GM10847 (cell line): Measurements from ENCODE around the gene MAPK7.

ENCODE experiments used
- POLR2A ChIP-seq: IDR thresholded peaks from 2 replicates; pipeline ENCODE4 v1.6.1; 2011; ENCODE audit not compliant: insufficient read length; ENCODE audit errors: extremely low read depth

Gene MAPK7

DNA sequence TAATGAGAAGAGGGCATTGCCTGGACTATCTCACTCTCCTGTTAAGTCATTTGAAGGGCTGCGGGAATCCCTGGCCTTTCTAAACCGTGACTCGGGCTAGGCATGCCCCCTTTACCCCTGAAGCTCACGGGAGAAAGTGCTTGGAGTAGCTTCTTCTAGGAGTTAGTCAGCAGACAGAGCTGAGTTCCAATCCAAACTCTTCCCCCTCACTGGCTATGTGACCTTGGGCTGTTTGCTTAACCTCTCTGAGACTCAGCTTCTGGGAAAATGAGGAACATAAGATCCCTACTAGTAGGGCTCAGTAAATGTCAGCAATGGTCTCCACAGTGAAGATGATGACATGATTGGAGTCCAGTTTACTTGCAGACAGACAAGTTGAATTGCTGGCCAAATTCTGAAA is 10.1 kb upstream of the MAPK7 start:
- no peak for TF ChIP-seq POLR2A

DNA sequence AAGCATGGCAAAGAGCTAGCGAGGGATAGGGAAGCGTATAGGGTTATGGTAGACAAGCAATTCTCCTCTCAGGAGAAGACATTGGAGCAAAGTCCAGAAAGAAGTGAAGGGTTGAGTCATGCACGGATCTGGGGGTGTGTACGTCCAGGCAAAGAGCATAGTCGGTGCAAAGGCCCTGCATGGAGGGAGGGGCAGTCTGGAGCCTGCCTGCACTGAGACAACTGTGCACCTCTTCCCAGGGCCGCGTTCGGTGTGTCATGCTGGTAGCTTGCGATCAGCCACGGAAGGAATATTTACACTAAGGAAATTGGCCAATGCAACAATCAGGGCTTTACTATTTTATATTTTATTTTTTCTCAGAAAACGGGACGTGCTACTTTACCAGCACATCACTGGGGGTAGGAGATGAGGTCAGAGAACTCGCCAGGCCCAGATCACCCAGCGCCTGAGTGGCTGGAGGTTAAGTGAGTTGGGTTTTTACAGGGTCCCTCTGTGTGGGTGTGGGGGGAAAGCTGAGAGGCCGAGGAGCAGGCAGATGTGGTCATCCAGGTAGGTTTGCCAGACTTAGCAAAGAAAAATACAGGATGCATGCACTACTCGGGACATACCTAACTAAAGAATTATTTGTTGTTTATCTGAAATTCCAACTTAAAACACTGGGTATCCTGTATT is 9.1 kb upstream of the MAPK7 start:
- no peak for TF ChIP-seq POLR2A

DNA sequence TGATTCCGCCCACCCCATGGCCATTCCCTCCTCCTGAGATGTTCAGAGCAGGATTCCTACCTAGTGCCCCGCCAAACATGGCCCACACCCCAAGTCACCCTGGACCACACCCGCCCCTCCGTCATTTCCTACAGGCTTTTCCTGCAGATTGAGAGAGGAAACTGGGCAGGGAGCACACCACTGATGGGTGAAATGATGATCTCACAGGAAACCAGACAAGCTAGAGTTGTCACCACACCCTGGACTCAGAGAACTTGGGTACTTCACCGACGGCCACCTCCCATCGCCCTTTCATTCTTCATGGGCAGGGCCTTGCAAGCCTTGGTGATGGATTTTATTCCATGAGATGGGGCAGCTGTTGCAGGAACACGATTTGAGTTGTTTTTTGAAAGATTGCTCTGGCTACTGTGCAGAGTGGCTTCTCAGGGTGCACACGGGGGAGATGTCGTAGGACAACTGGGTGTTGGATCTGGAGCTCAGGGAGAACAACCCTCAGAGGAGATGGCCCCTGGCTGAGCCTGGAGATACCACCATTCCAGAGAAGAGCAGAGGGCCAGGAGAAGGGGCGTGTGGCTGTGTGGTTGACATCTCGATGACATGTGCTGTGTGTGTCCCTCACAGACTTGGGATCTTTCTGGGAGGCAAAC is 8.3 kb upstream of the MAPK7 start:
- no peak for TF ChIP-seq POLR2A

DNA sequence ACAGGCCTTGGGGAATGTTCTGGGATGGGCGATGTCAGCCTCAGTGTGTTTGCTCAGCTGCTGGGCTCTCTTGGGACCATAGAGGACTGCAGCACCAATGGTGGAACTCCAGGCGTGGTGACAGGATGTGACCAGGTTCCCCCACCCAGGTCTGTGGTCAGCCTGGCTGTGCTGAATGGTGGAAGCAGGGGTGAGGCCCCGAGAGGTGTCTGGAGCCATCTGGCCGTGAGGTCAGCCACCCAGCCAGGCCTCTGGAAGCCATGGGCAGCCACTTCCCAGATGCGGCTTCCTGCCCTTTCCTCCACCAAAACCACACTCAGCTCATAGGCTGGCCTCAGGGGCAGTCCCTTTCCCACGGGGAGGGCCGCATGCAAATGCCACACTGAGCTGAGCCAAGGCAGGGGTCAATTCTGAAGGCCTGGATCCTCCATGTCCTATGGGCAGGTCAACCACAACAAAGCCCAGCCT is 7.8 kb upstream of the MAPK7 start:
- TF ChIP-seq POLR2A = no peak

DNA sequence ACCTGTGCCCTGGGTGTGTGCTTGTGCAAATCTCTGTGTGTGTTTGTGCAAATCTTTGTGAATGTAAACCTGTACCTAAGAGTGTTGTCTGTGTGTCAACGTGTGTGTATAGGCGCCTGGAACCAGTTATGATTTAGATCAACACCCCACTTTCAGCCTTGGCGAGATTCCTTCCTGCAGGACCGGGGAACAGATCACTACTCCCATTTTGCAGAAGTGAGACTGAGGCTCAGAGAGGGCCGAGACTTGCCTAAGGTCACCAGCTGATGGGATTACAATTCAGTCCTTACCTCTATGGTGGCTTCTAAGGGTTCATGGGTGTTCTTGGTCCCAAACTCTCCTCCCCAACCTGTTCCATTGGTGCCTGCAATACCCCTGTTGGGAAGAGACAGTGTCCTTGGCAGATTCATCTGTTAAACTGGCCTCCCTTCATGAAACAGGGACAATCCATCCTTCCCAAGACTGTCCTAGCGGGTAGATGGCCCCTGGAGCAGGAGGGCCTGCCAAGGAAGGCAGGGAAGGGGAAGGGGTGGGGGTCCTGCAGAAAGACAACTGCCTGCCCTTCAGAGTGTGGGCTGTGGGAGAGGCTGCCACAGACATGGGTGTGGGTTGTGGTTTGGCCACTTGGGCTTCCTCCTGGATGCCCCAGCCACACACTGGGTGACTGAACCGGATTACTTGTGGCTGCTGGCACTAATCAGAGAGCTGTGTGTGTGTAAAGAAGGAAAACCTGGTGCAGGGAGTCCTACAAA is 6.9 kb upstream of the MAPK7 start:
- TF ChIP-seq POLR2A = no peak

DNA sequence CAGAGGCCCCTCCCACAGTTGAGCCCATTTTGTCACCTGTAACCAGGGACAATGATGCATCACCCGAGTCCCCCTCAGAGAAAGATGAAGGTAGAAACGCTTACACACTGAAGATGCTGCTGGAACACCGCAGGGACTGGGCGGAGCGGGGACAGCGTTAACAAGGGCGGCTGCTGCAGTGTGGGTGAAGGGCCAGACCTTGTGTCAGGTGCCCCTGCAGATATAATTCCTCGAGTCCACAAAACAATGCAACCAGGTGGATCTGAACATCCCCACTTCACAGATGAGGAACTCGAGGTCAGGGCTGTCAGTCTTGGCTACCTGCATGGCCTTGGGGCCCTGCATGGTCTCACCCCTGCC is 6.3 kb upstream of the MAPK7 start:
- no peak for TF ChIP-seq POLR2A

DNA sequence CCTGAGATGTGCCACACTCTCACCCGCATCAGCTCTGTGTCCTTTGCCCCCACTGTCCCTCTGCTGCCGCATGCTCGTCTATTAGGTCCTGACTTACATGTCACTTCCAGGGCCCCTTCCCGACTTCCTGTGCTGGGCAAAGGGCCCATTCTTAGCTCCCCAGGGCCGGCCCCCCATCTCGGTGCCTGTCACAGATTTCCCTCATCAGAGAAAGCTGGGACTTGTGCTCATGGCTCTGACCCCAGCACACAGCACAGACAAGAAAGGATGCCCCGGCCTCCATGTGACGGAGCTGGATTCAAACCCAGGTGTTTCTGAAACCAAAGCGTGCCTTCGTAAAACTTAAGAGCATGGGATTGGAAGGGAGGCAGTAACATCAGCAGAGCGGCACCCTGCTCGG is 5.9 kb upstream of the MAPK7 start:
- no peak for TF ChIP-seq POLR2A

DNA sequence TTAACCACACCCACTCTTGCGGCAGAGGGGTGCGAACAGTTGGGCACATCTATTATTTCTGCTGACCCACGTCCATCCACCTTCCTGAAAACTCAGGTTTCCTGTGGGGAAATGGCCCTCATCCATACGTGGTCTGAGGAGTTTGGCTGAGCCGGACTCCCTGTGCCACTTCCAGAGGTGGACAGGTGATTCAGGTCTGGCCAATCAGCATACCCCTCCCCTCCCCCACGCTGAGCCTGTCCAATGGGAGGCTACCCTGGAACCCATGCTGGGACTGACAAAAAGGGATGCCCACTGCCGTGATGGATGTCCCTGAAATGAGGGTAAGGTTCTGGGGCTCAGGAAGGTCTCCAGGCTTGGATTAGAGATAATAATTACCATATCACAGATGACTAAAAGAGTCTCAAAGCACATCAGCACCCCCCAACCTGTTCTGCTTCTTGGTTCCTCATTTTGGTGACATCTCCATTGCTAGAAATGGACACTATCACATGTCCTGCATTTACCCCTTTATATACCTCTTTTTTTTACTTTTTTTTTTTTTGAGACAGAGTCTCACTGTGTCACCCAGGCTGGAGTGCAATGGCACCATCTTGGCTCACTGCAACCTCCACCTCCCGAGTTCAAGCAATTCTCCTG is 5.3 kb upstream of the MAPK7 start:
- TF ChIP-seq POLR2A = no peak

DNA sequence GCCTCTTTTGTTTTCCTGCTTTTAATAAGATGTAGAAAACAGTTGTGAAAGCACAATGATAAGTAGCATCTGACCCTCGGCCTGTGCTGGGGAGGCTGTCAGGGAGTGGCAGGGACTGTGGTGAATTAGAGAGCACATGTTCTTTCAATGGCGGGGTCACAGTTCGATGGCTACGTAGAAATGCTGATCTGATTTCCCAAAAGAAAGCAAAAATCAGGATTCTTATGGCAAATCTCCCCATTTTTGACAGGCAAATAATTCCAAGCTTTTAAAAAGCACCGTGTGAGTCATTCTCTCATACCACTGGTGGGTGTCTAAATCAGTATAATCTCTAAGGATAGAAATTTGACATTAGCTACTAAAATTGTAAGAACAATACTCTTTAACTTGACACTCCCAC is 4.2 kb upstream of the MAPK7 start:
- no peak for TF ChIP-seq POLR2A

DNA sequence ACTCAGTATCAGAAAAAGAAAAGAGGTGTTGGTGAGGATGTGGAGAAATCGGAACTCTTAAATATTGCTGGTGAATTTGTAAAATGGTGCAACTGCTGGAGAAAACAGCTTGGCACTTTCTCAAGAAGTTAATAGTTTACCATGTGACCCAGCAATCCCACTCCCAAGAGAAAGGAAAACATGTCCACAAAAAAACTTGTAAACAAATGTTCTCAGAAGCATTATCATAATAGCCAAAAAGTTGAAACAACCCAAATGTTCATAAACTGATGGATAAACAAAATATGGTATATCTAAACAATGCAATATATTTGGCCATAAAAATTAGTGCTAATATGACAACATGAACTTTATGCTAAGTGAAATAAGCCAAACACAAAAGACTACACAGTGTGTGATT is 2.6 kb upstream of the MAPK7 start:
- TF ChIP-seq POLR2A = no peak

DNA sequence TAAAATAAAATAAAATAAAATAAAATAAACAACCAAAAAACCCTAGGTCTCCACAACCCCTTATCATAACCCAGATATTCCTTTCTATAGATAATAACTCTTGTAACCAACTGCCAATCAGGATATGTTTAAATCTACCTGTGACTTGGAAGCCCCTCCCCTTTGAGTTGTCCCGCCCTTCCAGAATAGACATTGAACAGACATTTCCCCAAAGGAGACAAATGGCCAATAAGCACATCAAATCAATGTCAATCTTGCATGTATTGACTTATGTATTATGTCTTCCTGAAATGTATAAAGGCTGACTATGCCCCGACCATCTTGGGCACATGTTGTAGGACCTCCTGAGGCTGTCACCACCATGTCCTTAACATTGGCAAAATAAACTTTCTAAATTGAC is 1.5 kb upstream of the MAPK7 start:
- no peak for TF ChIP-seq POLR2A

DNA sequence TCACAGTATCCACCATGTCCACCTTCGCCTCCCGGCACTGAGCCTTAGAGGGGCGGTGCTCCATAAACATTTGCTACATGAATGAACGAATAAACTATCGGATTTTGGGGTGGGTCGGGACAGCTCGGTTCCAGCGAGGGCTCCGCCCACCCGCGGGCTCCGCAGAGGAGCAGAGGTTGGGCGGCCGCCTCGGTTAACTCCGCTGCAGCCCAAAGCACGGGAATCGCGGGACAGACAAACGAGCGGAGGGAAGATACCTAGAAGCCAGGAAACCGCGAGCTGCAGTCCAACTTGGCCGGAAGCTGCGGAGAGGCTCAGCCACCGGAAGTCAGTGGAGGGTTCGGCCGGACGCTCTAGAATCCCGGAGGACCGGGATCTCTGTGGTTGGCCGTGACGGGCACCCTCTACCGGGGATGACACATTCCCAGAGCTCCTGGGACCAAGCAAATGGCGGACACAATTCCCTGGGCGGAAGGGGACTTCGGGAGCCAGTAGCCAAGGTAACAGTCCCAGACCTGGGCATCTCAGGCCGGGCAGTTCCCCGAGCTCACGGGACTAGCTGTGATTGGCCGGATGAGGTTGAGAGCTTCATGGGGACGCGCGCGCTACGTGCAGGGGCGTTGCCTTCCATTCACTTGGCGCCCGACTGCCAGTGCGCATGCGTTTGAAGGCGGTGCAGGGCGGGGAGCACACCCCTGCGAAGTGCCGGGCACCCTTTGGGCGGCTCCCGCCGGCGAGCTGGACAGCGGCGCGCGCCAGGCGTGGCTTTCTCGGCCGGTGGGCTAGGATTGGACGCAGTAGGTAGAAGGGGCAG is 489 bp upstream of the MAPK7 start:
- TF ChIP-seq POLR2A = peak; percentile 74

DNA sequence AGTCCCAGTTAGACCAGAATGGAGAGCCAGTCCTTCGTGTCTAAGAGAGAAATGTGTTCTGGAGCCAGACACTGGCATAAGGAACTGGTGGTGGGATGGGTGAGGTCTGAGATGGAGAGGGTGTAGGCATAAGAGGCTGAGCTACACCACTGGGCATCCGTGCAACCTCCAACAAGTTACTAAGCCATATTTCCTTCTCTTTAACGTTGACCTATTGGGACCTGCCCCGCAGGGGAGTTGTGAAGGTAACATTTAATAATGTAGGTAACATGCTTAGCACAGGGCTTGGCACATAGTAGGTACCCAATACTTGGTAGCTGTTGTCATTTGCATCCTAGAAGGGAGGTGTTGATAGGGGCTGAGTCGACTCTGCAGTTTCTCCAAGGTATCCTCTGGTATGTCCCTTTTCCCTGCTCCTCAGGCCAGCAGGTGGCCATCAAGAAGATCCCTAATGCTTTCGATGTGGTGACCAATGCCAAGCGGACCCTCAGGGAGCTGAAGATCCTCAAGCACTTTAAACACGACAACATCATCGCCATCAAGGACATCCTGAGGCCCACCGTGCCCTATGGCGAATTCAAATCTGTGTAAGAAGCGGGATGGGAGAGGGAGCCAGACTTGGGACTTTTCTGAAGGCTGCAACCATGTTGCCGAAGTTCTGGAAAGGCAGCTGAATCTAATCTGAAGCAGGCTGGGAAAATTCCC is 1.2 kb downstream of the MAPK7 start:
- TF ChIP-seq POLR2A = no peak

DNA sequence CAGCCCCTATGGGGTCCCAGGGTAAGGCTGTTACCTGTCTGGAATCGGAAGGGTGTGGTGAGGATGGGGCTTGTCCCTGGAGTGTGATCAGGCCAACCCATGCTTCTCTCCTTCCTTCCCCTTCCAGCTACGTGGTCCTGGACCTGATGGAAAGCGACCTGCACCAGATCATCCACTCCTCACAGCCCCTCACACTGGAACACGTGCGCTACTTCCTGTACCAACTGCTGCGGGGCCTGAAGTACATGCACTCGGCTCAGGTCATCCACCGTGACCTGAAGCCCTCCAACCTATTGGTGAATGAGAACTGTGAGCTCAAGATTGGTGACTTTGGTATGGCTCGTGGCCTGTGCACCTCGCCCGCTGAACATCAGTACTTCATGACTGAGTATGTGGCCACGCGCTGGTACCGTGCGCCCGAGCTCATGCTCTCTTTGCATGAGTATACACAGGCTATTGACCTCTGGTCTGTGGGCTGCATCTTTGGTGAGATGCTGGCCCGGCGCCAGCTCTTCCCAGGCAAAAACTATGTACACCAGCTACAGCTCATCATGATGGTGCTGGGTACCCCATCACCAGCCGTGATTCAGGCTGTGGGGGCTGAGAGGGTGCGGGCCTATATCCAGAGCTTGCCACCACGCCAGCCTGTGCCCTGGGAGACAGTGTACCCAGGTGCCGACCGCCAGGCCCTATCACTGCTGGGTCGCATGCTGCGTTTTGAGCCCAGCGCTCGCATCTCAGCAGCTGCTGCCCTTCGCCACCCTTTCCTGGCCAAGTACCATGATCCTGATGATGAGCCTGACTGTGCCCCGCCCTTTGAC is 2.4 kb downstream of the MAPK7 start:
- TF ChIP-seq POLR2A = no peak
